22Rv1 (cell line): Measurements from ENCODE around the gene MARCO.
"Not testable (repeated sequence)": the region's sequence is repeated elsewhere in the genome, so short reads cannot be mapped to it uniquely, and the experiment has no call there.

Source experiments
- H3K27ac ChIP-seq: fragments of 450-650 bp; 2 replicates; pipeline ENCODE4 v1.5.1; 2017
- CTCF ChIP-seq: fragments of 450-650 bp; IDR thresholded peaks from 2 replicates; pipeline ENCODE4 v1.5.1; 2017; ENCODE audit warnings: mild to moderate bottlenecking
- ZFX ChIP-seq: fragments of 450-650 bp; IDR thresholded peaks from 2 replicates; pipeline ENCODE4 v1.6.1; 2017; ENCODE audit warnings: antibody characterized with exemption, borderline replicate concordance

The MARCO gene

GRCh38 chr2:119024152-119024551, 82.2 kb downstream of the MARCO start:
- H3K27ac ChIP-seq, result no peak overlapping the region
- TF ChIP-seq ZFX (no peak), CTCF (no peak)

- no peak overlapping the region for H3K27ac ChIP-seq
- TF ChIP-seq CTCF, result no peak
- no peak for TF ChIP-seq ZFX
Measured at GRCh38 chr2:119024568-119024967, 82.6 kb downstream of the MARCO start.

DNA sequence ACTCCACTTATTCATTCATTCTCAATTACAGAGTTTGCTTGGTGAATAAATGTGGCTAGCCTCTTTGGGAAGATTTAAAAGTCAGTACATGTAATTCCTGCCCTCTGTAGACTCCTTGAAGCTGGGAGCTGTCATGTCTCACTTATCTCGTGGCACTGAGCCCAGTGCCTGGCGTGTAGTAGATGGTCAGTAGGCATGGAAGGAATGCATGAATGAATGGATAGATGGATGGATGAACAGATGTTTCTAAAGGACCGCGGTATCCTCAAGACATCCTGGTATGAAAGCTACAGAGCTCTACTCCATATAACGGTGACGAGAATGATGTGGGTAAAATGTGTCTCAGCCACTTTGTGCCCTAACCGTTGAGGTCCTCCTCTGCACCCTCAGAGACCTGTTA, 83.0 kb downstream of the MARCO start:
- no peak for TF ChIP-seq CTCF
- TF ChIP-seq ZFX, result no peak
- H3K27ac ChIP-seq, result no peak overlapping the region

DNA sequence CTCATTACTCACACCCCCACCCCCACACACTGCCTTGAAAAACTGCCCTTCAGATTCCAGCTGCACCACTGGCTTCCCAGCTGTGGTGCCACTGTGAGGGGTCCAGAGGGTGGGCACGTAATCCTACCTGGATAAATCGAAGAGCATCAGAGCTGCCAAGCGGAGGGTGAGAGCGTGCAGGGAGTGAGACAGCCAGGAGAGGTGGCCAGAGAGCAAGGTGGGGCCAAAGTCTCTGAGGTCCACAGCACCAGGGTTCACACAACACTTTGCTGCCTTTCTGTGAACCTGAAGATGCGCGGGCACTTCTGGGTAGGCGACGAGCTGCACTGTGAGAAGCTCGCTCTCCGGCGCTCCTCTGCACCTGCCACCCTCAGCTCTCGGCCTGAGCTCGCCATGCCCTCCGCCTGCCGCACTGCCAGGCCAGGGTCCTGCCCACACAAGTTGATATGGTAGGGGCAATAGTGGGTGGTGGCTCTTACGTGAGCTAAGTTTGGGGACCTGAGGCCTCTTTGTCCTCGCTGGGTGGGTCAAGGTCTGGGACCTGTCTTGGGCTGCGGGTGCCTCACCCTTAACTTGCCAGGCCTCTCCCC, 83.9 kb downstream of the MARCO start:
- TF ChIP-seq CTCF (no peak), ZFX (no peak)

GRCh38 chr2:119026890-119027289, 84.9 kb downstream of the MARCO start:
- no peak for TF ChIP-seq CTCF
- TF ChIP-seq ZFX, result no peak
- no peak overlapping the region for H3K27ac ChIP-seq

More for the DNA sequence above, 83.9 kb downstream of the MARCO start:
- H3K27ac ChIP-seq, result no peak overlapping the region

- TF ChIP-seq CTCF (peak; percentile 53), ZFX (no peak)
- H3K27ac ChIP-seq, result no peak overlapping the region
Measured at GRCh38 chr2:119028327-119029174, 86.6 kb downstream of the MARCO start.

GRCh38 chr2:119029297-119029696, 87.3 kb downstream of the MARCO start:
- no peak overlapping the region for H3K27ac ChIP-seq
- TF ChIP-seq CTCF, result no peak
- TF ChIP-seq ZFX, result no peak

GRCh38 chr2:119037922-119038321, 95.9 kb downstream of the MARCO start:
- not testable (repeated sequence) for H3K27ac ChIP-seq
